Vagina (tissue), 2 donors: ENCODE measurements around the gene PHACTR2. TPM values are rescaled to one million over a fixed set of nuclear protein-coding genes. Genes with fewer than 3 reads are reported as not detected.
"Not testable (repeated sequence)": the region's sequence is repeated elsewhere in the genome, so short reads cannot be mapped to it uniquely, and the experiment has no call there.

Experiments
- DNase-seq, 2 donors: peaks; one replicate each; pipeline ENCODE4 v3.0.0-alpha.2; 2017; ENCODE audit errors: extremely low spot score in 2 of 2
- H3K27ac ChIP-seq: fragments of 200-600 bp; sonication (generic); one replicate; pipeline ENCODE4 v1.5.1; 2019
- H3K27me3 ChIP-seq: fragments of 200-600 bp; sonication (generic); one replicate; pipeline ENCODE4 v1.5.1; 2019
- H3K36me3 ChIP-seq, 2 donors: fragments of 200-600 bp; sonication (generic); one replicate each; pipeline ENCODE4 v1.5.1; 2017 to 2019
- H3K4me1 ChIP-seq: fragments of 200-600 bp; sonication (generic); one replicate; pipeline ENCODE4 v1.5.1; 2019
- H3K4me3 ChIP-seq, 2 donors: fragments of 200-600 bp; sonication (generic); 1 replicate in 1 of 2; 2 replicates in 1 of 2; pipeline ENCODE4 v1.5.1; 2016 to 2019
- H3K9me3 ChIP-seq: fragments of 200-600 bp; sonication (generic); one replicate; pipeline ENCODE4 v1.5.1; 2019
- CTCF ChIP-seq, 3 experiments: fragments of 450-650 bp in 2 of 3; fragments of 200-600 bp in 1 of 3; sonication (generic) in 1 of 3; IDR thresholded peaks; one replicate each; pipeline ENCODE4 v1.5.1; 2017 to 2019; ENCODE audit warnings: antibody characterized with exemption in 3 of 3, mild to moderate bottlenecking in 2 of 3, moderate library complexity in 2 of 3
- POLR2A ChIP-seq, 2 donors: fragments of 450-650 bp; IDR thresholded peaks; one replicate each; pipeline ENCODE4 v1.6.1; 2017; ENCODE audit warnings: antibody characterized with exemption in 2 of 2, mild to moderate bottlenecking in 2 of 2, moderate library complexity in 2 of 2
- POLR2AphosphoS5 ChIP-seq, 2 donors: sonication (generic); formaldehyde crosslinking; IDR thresholded peaks; one replicate each; pipeline ENCODE4 v1.9.0; 2017; ENCODE audit warnings: antibody characterized with exemption in 2 of 2, mild to moderate bottlenecking in 2 of 2, low read depth in 1 of 2; ENCODE audit not compliant: insufficient read depth in 1 of 2
- intact Hi-C: fragments of 100-400 bp; cut with DNase I; formaldehyde crosslinking; loops from one replicate; pipeline ENCODE4 v1.15.1; 2023
- total RNA-seq: library from RNA; depleted of rRNA; stranded (reverse); fragments of >200 nt; gene quantifications from one replicate; pipeline ENCODE4 v1.2.3, GENCODE V29; 2016

PHACTR2 gene
- total RNA-seq, 1 donor from 2014 or later: 61.6 TPM

GRCh38 chr6:143793280-143793619 lies 115.5 kb downstream of the PHACTR2 start:
- no peak overlapping the region for H3K27ac ChIP-seq
- intact Hi-C loops: no loop called here
- DNase-seq: no peak
- no peaks in the 10 kb centered on the region for H3K4me1 ChIP-seq
- TF ChIP-seq POLR2A (IDR thresholded peaks at IDR 0.05) (no peak), CTCF (IDR thresholded peaks at IDR 0.05) (no peak), POLR2AphosphoS5 (IDR thresholded peaks at IDR 0.05; ENCODE audit: insufficient read depth in 1 of 2, low read depth in 1 of 2) (no peak)
- H3K9me3 ChIP-seq: no peaks in the 10 kb centered on the region
- no peak overlapping the region for H3K4me3 ChIP-seq
- no peaks in the 10 kb centered on the region for H3K27me3 ChIP-seq
- H3K36me3 ChIP-seq: peaks cover 0 to 18% of the 10 kb centered on the region in 2 donors

GRCh38 chr6:143796551-143796950 lies 118.8 kb downstream of the PHACTR2 start:
- H3K4me3 ChIP-seq, H3K9me3 ChIP-seq, DNase-seq, H3K27me3 ChIP-seq, H3K27ac ChIP-seq, H3K36me3 ChIP-seq, H3K4me1 ChIP-seq, intact Hi-C loops: not testable (repeated sequence)

GRCh38 chr6:143798487-143798886 lies 120.7 kb downstream of the PHACTR2 start:
- DNase-seq, H3K27me3 ChIP-seq, H3K27ac ChIP-seq, H3K36me3 ChIP-seq, H3K4me3 ChIP-seq, H3K9me3 ChIP-seq, H3K4me1 ChIP-seq, intact Hi-C loops: not testable (repeated sequence)

GRCh38 chr6:143802833-143803565 lies 125.2 kb downstream of the PHACTR2 start:
- no peak for DNase-seq
- H3K27me3 ChIP-seq: no peaks in the 10 kb centered on the region
- peaks cover 0 to 5% of the 10 kb centered on the region in 2 donors for H3K36me3 ChIP-seq
- no peaks in the 10 kb centered on the region for H3K4me1 ChIP-seq
- no peaks in the 10 kb centered on the region for H3K9me3 ChIP-seq
- H3K27ac ChIP-seq: no peak overlapping the region
- TF ChIP-seq POLR2AphosphoS5 (IDR thresholded peaks at IDR 0.05; ENCODE audit: insufficient read depth in 1 of 2, low read depth in 1 of 2): no peak
- no peak for TF ChIP-seq CTCF (IDR thresholded peaks at IDR 0.05)
- no peak for TF ChIP-seq POLR2A (IDR thresholded peaks at IDR 0.05)
- H3K4me3 ChIP-seq: no peak overlapping the region
- intact Hi-C loops: no loop called here

GRCh38 chr6:143803769-143804568 lies 126.2 kb downstream of the PHACTR2 start:
- Histone ChIP-seq H3K9me3 (no peaks in the 10 kb centered on the region), H3K27ac (no peak overlapping the region), H3K4me3 (no peak overlapping the region), H3K27me3 (no peaks in the 10 kb centered on the region), H3K36me3 (peaks cover 0 to 5% of the 10 kb centered on the region in 2 donors), H3K4me1 (no peaks in the 10 kb centered on the region)
- intact Hi-C loops: no loop called here
- TF ChIP-seq CTCF (IDR thresholded peaks at IDR 0.05): no peak
- TF ChIP-seq POLR2AphosphoS5 (IDR thresholded peaks at IDR 0.05; ENCODE audit: insufficient read depth in 1 of 2, low read depth in 1 of 2): no peak
- TF ChIP-seq POLR2A (IDR thresholded peaks at IDR 0.05): no peak
- DNase-seq: no peak

- no peak overlapping the region for H3K4me3 ChIP-seq
- no peak for TF ChIP-seq CTCF (IDR thresholded peaks at IDR 0.05)
- TF ChIP-seq POLR2A (IDR thresholded peaks at IDR 0.05): no peak
- no peak for TF ChIP-seq POLR2AphosphoS5 (IDR thresholded peaks at IDR 0.05; ENCODE audit: insufficient read depth in 1 of 2, low read depth in 1 of 2)
- no peaks in the 10 kb centered on the region for H3K4me1 ChIP-seq
- no peaks in the 10 kb centered on the region for H3K27me3 ChIP-seq
- H3K27ac ChIP-seq: no peak overlapping the region
- no peak for DNase-seq
- peaks cover 0 to 5% of the 10 kb centered on the region in 2 donors for H3K36me3 ChIP-seq
- intact Hi-C loops: no loop called here
- H3K9me3 ChIP-seq: no peaks in the 10 kb centered on the region
Measured at GRCh38 chr6:143804835-143805239, 127.1 kb downstream of the PHACTR2 start.
